HUES64 (cell line): Measurements from ENCODE around the gene KIF24.

ENCODE experiments used
- H3K27ac ChIP-seq: 2 replicates; pipeline ENCODE4 v1.7.0; 2013; ENCODE audit warnings: low read depth, low read length, inconsistent platforms
- H3K27me3 ChIP-seq: 2 replicates; pipeline ENCODE4 v1.6.1; 2013; ENCODE audit warnings: mild to moderate bottlenecking, low read length; ENCODE audit not compliant: insufficient read depth
- H3K36me3 ChIP-seq: 2 replicates; pipeline ENCODE4 v1.6.1; 2013; ENCODE audit warnings: mild to moderate bottlenecking, low read length; ENCODE audit not compliant: insufficient read depth
- H3K4me1 ChIP-seq: 2 replicates; pipeline ENCODE4 v1.6.1; 2013; ENCODE audit warnings: mild to moderate bottlenecking, low read length, moderate library complexity; ENCODE audit not compliant: insufficient read depth
- H3K4me3 ChIP-seq: 2 replicates; pipeline ENCODE4 v1.5.1; 2013; ENCODE audit warnings: mild to moderate bottlenecking, low read length, moderate library complexity
- H3K9ac ChIP-seq: 2 replicates; pipeline ENCODE4 v1.6.1; 2013; ENCODE audit warnings: mild to moderate bottlenecking, low read depth, low read length
- H3K9me3 ChIP-seq: 2 replicates; pipeline ENCODE4 v1.6.1; 2013; ENCODE audit warnings: low read depth, low read length; ENCODE audit not compliant: insufficient read depth
- WGBS: fragments of 150-250, 120-280 bp; methylation state at CpG from one replicate; pipeline ENCODE4 v1.1.7; 2013; ENCODE audit warnings: missing lambda C conversion rate; 5-methylcytosine and 5-hydroxymethylcytosine counted together

Gene KIF24

DNA sequence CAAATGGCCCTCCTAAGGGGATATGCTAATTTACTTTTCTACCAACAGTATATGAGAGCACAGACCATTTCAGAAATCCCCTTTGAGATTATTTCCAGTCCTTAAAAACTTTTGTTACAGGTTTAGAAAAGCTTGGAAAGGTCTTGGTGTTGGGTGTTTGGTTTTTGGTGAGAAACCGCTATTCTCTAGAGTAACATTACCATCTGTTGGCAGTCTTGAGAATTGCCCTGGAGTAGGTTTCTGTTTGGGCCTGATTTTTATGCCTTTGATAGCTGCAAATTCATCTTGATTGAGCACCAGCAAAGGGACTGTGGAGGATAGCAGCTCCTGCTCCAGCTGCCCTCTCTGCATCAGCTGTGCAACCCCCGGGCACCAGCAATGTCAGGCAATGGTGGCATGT is 8.3 kb upstream of the KIF24 start:
- Histone ChIP-seq H3K27ac (no peak overlapping the region), H3K9me3 (no peaks in the 10 kb centered on the region), H3K36me3 (peaks cover 28% of the 10 kb centered on the region), H3K4me3 (no peak overlapping the region), H3K9ac (no peak overlapping the region), H3K4me1 (peaks cover 16% of the 10 kb centered on the region), H3K27me3 (no peaks in the 10 kb centered on the region)
- 95% methylated on average over 2 of the region's 2 CpGs for WGBS

DNA sequence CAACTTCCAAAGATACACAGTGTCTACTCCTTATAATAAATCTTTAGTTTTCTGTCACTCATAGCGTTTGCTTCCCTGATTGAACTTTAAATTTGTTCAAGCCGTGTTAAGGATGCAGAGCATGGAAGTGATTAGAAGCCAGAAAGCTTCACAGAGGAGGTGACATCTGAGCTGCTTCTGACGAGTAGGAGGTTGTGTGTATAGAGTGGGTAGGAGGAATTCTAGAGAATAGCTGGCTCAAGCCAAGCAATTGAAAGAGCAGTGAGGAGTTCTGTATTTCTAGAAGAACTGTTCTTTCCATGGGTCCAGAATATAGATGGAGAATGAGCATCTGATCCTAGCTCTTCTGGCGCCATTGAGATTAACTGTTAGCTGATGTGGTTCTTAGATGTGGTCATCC is 6.3 kb upstream of the KIF24 start:
- no peak overlapping the region for H3K9ac ChIP-seq
- no peaks in the 10 kb centered on the region for H3K27me3 ChIP-seq
- peaks cover 16% of the 10 kb centered on the region for H3K4me1 ChIP-seq
- H3K36me3 ChIP-seq: peaks cover 16% of the 10 kb centered on the region
- no peak overlapping the region for H3K4me3 ChIP-seq
- no peaks in the 10 kb centered on the region for H3K9me3 ChIP-seq
- H3K27ac ChIP-seq: no peak overlapping the region
- 86% methylated on average over 4 of the region's 4 CpGs for WGBS

DNA sequence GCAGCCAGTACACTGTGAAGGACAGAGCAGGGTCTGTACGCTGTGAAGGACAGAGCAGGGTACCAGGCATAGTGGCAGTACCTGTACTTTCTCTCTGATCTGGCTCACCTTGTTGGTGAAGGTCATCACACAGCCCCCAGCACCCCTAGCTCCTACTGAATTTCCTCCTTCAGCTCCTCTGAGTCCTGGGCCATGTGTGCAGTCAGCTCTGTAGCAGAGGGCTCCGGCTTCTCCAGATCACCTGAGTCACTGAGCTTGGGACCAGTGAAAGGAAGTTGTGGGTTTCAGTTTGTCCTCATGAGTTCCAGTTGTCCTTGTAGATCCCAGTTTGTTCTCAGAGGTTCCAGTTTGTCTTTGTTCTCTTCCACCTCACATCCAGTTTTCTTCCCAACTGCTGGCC is 5.8 kb upstream of the KIF24 start:
- Histone ChIP-seq H3K36me3 (peaks cover 12% of the 10 kb centered on the region), H3K27me3 (no peaks in the 10 kb centered on the region), H3K4me1 (peaks cover 16% of the 10 kb centered on the region), H3K4me3 (no peak overlapping the region), H3K27ac (peak overlapping the region; percentile 66; the same call in 1 of the 2 replicates), H3K9me3 (no peaks in the 10 kb centered on the region), H3K9ac (peak overlapping the region; percentile 26; the same call in 1 of the 2 replicates)
- 77% methylated on average over 2 of the region's 2 CpGs for WGBS

DNA sequence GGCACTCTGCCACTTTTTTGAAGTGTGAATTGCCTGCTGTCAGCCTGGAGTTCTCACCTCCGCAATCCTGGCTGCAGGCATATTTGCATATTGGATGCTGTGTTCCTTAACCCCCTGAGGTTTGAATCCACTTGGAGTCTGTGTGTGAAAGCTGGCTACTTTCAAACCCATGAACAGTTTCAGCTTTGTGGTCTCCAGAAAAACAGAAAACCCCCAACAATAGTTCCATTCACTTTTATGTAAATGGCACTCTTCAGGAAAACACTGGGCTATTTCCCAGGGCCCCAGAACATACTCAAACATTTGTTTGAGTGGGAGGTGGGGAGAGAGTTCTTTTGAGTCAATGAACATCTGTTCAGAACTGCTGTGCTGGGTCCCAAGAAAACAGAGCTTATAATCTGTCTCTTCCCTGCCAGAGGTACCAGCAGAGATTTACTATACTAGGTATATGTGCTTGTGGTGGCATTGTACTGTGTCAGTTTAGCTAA is 5.3 kb upstream of the KIF24 start:
- Histone ChIP-seq H3K27ac (peak overlapping the region; percentile 66; the same call in 1 of the 2 replicates), H3K4me3 (no peak overlapping the region), H3K36me3 (peaks cover 9% of the 10 kb centered on the region), H3K9me3 (no peaks in the 10 kb centered on the region), H3K27me3 (no peaks in the 10 kb centered on the region), H3K4me1 (peaks cover 16% of the 10 kb centered on the region), H3K9ac (peak overlapping the region; percentile 26; the same call in 1 of the 2 replicates)
- WGBS: 7% methylated on average over 1 of the region's 1 CpG

DNA sequence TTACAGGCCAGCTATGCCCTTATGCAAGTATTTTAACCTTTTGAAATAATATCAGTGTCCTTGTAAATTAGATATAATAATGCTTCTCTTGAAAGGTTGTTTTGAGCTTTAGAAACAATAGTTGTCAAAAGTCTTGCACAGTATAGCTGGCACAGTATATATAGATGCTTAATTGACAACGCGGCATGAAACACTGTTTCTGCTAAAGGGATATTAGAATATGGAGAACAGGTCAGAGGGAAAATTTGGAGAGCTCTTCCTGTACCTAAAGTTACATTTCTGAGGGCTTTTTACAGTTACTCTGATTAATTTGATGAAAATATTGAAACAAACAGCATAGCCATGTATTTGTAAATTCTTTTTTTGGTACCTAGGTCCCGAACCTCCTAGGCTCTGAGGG is 4.8 kb upstream of the KIF24 start:
- Histone ChIP-seq H3K27ac (no peak overlapping the region; the same call in 1 of the 2 replicates), H3K4me3 (no peak overlapping the region), H3K27me3 (no peaks in the 10 kb centered on the region), H3K4me1 (peaks cover 16% of the 10 kb centered on the region), H3K36me3 (peaks cover 4% of the 10 kb centered on the region), H3K9ac (no peak overlapping the region), H3K9me3 (no peaks in the 10 kb centered on the region)
- WGBS: 52% methylated on average over 3 of the region's 3 CpGs

DNA sequence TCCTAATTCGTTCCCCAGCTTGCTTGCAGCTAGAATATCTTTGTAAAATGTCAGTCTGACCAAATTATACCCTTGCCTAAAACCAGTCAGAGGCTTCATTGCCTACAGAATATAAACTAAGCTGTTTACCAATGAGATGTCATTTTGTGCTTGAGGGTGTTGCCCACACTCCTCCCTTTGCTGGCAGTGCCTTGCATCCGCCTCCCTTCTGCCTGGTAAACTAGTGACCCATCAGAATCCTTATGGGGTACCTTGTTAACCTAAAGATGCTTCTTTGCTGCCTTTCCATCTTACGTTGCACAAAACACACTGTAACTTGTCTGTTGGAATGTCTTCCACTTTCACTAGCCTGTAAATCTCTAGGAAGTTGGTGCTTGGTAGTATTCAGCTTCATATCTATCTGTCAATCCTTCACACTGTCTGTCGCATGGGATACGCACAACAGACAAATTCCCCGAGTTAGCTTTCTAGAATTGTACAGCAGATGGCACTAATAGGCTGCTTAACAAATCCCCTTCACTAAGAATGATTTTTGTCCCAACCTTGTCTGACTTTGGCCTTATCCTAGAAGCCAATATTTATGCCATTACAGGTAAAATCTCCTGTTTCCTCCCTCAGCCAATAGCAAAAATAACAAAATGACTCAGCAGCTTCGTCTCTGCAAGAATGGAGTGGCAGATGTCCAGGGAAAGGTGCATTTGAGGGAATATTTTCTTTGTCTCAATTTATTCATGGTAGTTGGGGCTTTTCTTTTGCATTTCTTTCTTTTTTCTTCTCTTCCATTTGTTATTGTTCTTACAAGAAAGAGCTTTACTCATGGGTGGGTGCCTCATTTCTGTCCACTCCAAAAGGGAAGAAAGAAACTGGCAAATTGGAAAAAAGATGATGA is 3.3 kb upstream of the KIF24 start:
- no peaks in the 10 kb centered on the region for H3K9me3 ChIP-seq
- 71% methylated on average over 7 of the region's 7 CpGs for WGBS
- peaks cover 21% of the 10 kb centered on the region for H3K4me1 ChIP-seq
- no peak overlapping the region for H3K4me3 ChIP-seq
- no peak overlapping the region for H3K9ac ChIP-seq
- H3K27me3 ChIP-seq: no peaks in the 10 kb centered on the region
- H3K36me3 ChIP-seq: no peaks in the 10 kb centered on the region
- H3K27ac ChIP-seq: no peak overlapping the region

DNA sequence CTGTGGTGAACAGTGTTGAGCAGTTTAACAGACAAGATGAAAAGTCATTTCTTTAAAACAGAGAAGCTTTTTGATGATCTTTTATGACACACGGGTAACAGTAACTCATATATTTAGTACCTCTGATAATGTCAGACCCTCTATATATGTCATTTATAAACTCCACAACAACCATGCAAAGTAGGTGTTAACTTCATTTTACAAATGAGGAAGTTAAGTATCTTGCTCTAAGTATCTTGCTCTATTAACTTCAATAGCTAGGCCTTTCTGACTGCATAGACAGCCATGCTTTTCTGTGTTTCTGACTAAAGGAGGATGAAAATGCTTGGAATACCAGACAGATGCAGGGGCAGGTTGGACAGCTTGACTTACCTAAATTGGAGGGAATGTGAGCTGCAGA is 2.1 kb upstream of the KIF24 start:
- no peaks in the 10 kb centered on the region for H3K9me3 ChIP-seq
- no peak overlapping the region for H3K9ac ChIP-seq
- WGBS: 88% methylated on average over 1 of the region's 1 CpG
- H3K4me1 ChIP-seq: peaks cover 21% of the 10 kb centered on the region
- no peaks in the 10 kb centered on the region for H3K27me3 ChIP-seq
- H3K27ac ChIP-seq: no peak overlapping the region
- H3K4me3 ChIP-seq: no peak overlapping the region
- H3K36me3 ChIP-seq: no peaks in the 10 kb centered on the region

DNA sequence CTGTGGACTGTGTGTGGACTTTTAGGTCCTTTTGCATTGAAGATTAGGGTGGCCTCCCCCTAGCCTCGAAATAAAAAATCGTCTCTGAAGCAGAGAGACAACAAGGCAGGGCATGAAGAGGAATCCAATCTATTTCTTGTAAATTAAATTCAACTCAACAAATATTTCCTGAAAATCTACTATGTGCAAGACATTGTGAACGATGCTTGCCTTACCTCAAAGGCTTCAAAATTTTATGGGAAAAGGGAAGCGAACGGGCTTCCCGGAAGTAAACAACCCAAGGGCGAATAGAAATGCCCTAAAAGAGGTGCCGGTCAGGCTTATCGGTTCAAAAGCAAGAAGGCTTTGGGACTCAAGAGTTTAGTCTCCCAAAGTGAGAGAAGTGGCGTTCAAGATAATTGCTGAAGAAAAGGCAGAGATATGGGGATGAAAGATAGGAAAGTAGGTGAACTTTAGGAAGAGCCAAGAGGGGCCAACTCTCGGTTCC is 525 bp downstream of the KIF24 start:
- no peaks in the 10 kb centered on the region for H3K36me3 ChIP-seq
- peaks cover 6% of the 10 kb centered on the region; the same call in 1 of the 2 replicates for H3K4me1 ChIP-seq
- peak overlapping the region; percentile 77 for H3K9ac ChIP-seq
- no peaks in the 10 kb centered on the region for H3K9me3 ChIP-seq
- 2% methylated on average over 11 of the region's 11 CpGs for WGBS
- no peaks in the 10 kb centered on the region for H3K27me3 ChIP-seq
- H3K27ac ChIP-seq: peak overlapping the region; percentile 54
- peak overlapping the region; percentile 83 for H3K4me3 ChIP-seq

DNA sequence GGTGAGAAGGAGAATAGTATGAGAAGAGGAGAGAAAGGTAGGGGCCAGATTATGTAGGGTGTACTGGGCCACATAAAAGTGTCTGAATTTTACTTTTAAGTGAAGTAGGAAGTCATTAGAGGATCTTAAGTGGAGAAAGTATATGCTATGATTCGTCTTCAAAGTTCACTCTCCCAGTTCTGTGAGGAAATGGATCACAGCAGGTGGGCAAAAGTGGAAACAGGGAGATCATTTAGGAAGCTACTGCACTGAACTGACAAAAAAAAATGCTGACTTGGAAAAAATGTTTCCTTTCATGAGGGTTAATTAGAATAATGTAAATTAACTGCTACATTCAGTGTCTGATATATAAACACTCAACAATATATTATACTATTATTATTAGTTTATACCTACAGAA is 2.4 kb downstream of the KIF24 start:
- H3K4me3 ChIP-seq: no peak overlapping the region
- H3K27ac ChIP-seq: no peak overlapping the region
- H3K27me3 ChIP-seq: no peaks in the 10 kb centered on the region
- peaks cover 5% of the 10 kb centered on the region; the same call in 1 of the 2 replicates for H3K4me1 ChIP-seq
- no peaks in the 10 kb centered on the region for H3K36me3 ChIP-seq
- H3K9ac ChIP-seq: 0 out of 2 replicates have a peak overlapping the region, but pooled peaks have one; percentile 24
- WGBS: 79% methylated on average over 1 of the region's 1 CpG
- H3K9me3 ChIP-seq: no peaks in the 10 kb centered on the region

DNA sequence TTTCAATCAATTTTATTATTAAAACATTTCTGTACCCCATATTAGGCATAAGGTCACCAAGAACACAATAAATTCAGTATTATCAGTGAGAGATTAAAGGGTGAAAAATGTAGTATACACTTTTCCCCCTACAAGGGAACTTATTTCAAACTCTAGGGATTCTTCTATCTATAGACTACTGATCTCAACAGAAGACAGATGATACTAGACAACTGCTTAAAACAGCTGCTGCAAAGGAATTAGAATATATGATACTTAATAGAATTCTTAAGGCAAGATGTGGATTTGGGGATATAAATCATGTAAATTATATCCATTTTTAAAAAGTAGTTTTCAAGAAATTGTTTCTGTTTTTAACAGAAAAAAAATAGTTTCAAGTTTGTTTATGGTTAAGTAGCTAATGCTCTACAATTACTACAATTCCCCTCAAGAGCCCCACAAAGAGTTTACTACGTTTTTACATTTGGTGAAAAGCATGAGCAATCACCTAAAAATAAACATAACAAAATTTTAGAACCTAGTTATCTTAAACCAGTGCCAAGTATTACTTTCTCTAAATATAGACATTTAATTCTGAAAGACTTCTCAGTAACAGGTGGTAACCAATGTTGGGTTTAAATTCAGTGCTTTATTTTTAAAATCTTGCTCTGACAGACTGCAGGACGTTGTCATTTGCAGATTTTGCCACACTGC is 6.0 kb downstream of the KIF24 start:
- no peak overlapping the region for H3K4me3 ChIP-seq
- H3K9ac ChIP-seq: no peak overlapping the region
- H3K27me3 ChIP-seq: no peaks in the 10 kb centered on the region
- H3K9me3 ChIP-seq: no peaks in the 10 kb centered on the region
- peaks cover 4% of the 10 kb centered on the region; the same call in 1 of the 2 replicates for H3K4me1 ChIP-seq
- WGBS: 76% methylated on average over 2 of the region's 2 CpGs
- no peak overlapping the region for H3K27ac ChIP-seq
- no peaks in the 10 kb centered on the region for H3K36me3 ChIP-seq

DNA sequence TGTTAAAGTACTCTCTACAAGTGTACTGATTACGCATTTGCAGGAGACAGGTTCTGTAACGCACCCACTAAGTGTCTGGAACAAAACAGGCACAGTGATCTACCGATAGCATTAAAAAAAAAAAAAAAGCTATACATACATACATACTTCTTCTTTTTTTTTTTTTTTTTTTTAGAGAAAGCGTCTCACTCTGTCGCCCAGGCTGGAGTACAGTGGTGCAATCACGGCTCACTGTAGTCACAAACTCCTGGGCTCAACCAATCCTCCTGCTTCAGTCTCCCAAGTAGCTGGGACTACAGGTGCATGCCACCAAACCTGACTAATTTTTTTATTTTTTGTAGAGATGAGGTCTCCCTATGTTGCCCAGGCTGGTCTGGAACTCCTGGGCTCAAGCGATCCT is 7.6 kb downstream of the KIF24 start:
- H3K9me3 ChIP-seq: no peaks in the 10 kb centered on the region
- H3K4me1 ChIP-seq: no peaks in the 10 kb centered on the region
- H3K9ac ChIP-seq: no peak overlapping the region
- no peak overlapping the region for H3K4me3 ChIP-seq
- H3K27ac ChIP-seq: no peak overlapping the region
- WGBS: 95% methylated on average over 7 of the region's 7 CpGs
- H3K36me3 ChIP-seq: no peaks in the 10 kb centered on the region
- H3K27me3 ChIP-seq: no peaks in the 10 kb centered on the region
